T follicular helper cell (primary cell): ENCODE data around the gene EI24.

Experiments
- DNase-seq: peaks from one replicate; pipeline ENCODE4 v3.0.0-alpha.2; 2020; ENCODE audit warnings: low read depth

EI24 gene

GRCh38 chr11:125626288-125626950 lies 57.1 kb downstream of the EI24 start:
- peak; percentile 10 for DNase-seq

GRCh38 chr11:125627236-125627910 lies 58.1 kb downstream of the EI24 start:
- DNase-seq: no peak
